Inflammatory macrophage treated with lipopolysaccharide for 4 hours (primary cell): Measurements from ENCODE around the gene PRDX6.
A peak's percentile ranks its signal among the peaks of the same experiment; 100 is the strongest.
"Not testable (repeated sequence)": the region's sequence is repeated elsewhere in the genome, so short reads cannot be mapped to it uniquely, and the experiment has no call there.

Experiments
- DNase-seq: peaks from one replicate; pipeline ENCODE4 v3.0.0-alpha.2; 2020

The PRDX6 gene

DNA sequence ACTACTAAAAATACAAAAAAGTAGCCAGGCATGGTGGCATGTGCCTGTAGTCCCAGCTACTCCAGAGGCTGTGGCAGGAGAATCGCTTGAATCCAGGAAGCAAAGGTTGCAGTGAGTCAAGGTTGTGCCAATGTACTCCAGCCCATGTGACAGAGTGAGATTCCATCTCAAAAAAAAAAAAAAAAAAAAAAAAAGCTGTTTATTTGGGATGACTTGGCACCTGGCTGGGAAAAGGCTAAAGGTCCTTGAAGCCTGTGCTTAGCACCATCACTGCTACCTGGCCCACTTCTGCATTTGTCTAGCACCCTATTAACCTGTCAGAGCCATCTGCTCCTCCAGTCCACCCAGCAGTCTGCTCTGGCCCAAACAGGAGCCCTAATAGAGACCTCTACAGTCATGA lies 25.0 kb downstream of the PRDX6 start:
- DNase-seq, result no peak

DNA sequence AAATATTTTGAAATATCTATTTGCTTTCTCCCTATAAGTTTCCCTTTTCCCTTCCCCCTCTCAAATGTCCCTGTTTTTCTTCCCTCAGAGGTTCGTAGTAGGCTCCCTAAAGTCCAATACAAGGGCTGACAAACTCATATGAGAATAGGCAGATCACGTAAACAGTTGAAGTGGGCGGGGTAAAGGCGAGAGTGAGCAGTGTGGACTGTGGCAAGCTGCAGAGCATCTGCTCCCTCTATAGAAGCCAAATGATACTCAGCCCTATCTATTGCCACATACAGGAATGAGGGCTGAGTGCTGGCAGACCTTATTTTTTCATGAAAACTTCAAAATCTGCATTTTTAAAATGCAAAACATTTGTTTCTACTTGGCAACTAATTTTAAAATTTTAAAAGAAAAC lies 26.3 kb downstream of the PRDX6 start:
- no peak for DNase-seq

DNA sequence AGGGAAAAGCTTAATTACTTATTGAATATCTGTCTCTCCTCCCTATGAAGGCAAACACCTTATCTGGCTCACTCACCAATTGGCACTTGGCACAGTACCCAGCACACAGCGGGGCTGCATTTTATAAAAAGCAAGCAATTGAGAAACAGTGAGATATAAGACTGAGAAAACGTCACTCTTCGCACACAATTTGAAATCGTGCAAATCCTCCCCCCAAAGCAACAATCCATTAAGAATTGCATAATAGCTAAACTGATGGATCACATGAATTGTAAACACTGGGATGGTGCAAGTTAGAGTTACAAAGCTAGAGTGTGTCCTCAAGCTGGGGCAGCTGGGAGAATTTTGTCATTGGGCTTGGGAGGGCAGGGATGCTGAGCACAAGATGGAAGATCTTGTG lies 27.1 kb downstream of the PRDX6 start:
- DNase-seq, result no peak

DNA sequence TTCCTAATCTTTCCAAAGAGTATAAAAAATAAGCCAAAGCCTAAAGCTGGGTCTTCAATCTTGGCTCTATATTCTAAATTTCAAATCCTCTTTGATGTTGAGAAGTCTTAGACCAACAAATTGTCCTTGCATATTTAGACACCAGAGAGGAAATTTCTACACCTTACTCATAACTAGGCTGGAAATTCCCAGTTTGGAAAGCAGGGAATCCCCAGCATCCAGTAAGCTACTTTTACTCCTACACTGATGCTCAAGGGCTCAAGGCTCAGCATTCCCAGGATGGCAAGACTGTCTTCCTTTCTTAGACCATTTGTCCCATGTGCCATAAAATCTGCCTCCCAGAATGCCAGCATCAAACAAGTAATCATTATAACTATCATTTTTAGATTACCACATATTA lies 28.3 kb downstream of the PRDX6 start:
- no peak for DNase-seq

DNA sequence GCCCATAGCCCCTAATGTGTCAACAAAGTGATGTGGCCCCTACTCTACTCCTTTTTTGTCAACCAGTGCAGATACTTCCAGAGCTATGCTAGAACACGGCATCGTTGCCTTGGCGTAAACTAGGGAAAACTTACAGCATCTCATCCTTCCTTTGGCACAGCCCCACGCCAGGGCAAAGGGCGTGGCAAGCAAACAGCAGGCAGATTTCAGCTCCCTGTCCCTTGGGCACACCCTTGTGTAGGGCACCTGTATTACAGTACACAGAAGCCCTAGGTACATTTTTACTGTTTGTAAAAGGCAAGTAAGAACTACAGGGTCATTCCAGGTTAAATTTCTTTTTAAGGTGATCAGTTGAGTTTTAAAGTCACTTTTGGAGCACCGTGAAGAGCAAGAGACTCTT lies 29.3 kb downstream of the PRDX6 start:
- no peak for DNase-seq

DNA sequence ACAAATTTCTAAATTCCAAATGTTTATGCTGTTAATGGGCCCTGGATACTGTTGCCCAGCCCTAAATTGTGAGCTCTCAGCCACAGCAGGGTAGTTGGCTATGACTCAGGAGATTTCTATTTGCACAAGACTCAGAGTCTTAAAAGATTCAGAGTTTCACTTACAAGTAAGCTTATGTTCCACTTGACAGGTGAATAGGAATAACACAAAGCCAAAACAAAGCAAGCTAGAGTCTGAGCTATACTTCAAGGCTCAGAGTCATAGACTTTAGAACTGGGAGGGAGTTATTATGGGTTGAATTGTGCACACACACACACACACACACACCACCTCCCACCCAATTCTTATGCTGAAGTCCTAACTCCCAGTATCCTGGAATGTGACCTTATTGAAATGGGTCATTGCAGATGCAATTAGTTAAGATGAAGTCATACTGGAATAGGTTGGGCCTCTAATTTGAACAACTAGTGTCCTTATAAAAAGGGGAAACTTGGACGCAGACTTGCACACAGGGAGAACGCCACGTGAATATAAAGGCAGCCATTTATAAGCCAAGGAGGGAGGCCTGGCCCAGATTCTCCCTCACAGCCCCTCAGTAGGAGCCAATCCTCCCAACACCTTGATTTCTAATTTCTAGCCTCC lies 30.2 kb downstream of the PRDX6 start:
- DNase-seq, result no peak

DNA sequence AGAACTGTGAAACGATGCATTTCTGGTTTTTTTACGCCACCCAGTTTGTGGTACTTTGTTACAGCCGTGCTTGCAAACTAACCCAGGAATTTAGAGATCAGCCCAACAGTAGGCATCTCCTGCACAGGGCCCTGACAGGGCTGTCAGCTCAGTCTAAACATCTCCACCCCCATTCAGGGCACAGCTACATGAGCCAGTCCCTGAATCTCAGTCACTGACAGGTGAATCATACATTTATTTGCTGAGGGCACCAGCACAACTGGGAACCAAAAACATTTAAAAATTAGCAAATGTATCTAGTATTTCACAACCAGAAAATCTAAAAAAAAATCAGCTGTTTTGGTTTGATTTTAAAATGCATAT lies 30.7 kb downstream of the PRDX6 start:
- no peak for DNase-seq

DNA sequence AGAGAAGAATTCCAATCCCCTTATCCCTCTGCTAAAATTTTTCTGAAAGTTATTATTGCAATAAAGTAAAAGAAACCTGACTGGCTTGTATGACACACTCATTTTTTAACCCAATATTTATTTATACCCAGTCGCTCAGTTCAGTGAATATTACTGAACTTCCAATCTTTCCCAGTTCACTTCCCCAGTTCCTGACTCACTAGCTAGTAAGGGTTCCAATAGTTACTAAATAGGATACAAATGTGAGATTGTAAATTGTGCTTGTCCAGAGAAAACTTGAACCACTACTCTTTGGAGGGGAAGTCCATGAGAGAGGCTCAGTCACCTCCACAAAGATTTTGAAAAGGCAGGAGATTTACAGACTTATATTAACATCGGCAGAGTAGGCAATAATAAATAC lies 31.4 kb downstream of the PRDX6 start:
- DNase-seq, result no peak

DNA sequence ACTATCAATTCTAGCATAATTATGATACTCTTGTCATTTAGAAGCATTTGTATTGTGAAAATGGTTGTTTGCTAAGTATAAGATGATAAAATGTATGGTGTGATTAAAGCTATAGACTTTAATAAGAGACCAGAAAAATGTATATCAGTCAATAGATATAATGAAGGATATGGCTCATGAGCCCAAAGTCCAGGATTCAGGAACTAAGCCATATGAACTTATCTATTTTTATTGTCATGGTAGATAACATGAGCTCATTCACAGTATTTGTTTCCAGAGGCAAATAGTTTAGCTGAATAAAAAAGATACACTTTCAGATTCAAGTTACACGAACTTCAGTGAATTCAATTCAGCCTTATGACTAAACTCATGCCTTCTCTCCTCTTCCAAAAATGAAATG lies 32.7 kb downstream of the PRDX6 start:
- no peak for DNase-seq

DNA sequence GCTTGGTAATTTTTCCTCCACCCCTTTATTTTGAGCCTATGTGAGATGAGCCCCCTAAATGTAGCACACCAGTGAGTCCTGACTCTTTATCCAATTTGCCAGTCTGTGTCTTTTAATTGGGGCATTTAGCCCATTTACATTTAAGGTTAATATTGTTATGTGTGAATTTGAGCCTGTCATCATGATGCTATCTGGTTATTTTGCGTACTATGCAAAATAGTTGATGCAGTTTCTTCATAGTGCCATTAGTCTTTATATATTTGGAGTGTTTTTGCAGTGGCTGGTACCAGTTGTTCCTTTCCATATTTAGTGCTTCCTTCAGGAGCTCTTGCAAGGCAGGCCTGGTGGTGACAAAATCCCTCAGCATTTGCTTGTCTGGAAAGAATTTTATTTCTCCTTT lies 37.4 kb downstream of the PRDX6 start:
- not testable (repeated sequence) for DNase-seq

DNA sequence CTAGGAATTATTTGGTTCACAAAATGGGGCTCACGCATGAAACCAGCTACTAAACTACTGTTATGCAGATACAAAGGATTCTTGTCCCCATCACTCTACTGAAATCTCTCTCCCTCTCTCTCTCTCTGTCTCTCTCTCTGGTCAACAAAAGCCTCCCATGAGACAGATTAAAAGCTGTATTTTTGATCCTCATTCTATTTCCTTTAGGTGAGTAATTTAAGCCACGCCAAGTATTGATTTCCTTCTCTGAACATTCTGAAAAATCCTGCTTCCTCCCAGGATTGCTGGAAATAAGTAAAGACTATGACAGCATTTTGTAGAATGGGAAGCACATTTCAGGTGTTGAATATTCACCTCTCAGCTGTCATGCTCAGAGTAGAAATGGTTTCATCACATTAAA lies 43.7 kb downstream of the PRDX6 start:
- no peak for DNase-seq

DNA sequence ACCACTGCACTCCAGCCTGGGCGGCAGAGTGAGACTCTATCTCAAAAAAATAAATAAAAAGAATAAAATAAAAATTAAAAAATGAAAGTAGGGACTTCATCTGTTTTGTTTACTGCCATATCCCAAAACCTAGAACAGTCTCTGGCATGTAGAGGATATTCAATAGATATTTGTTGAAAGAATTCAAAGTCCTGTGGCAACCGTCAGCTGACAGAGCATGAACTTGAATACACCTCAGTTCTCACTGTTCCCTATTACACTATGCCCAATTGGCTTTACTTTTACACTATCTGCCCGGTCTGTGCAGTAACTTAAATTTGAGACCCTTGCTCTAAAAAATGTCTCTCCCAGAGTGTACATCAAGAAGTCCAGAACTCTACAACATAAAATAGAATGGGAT lies 46.2 kb downstream of the PRDX6 start:
- no peak for DNase-seq

DNA sequence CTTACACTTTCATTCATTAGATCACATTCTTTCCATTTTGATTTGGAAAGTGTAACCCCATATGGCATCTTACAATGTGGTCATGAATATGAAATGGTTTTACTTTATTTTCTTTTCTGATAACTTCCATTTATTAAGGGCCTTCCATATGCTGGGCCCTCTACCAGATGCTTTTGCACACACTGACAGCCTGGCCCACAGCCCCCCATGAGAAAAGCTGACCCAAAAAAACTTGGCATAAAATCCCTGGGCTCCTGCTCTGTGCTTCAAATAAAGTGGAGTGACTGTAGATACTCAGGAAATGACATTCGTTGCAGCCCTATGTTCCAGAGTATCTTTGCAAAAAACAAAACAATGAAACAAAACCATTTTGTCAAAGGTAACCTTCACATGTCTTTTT lies 48.8 kb downstream of the PRDX6 start:
- no peak for DNase-seq

DNA sequence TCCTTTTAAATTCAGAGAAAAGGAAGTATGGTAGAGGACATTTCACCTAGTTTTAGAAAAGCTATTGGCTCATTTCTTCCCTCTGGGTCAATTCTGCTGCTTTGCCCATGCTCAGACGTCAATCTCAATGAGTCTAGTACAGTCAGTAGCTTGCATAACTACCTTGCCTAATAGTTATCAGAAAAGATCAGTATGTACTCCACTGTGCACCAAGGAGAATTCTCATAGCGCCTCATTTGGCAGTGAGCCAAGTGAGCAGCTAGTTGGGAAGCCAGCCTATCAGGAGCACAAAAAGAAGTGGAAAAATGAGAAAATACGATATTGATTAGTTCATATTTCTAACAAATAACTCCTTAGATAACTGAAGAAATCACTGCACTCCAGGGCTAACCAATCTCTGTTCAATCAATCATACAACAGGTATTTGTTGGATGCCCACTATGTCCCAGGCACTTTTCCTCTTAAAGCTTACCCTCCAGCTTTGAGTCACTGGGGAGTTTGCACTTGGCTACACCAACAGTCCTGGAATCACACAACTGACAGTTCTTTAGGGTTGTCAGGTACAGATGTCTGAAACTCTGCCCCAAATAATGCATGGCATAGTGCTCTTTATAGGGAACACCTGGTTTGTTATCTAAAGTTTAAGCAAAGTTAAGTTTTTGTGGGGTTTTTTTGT lies 50.2 kb downstream of the PRDX6 start:
- DNase-seq, result no peak

DNA sequence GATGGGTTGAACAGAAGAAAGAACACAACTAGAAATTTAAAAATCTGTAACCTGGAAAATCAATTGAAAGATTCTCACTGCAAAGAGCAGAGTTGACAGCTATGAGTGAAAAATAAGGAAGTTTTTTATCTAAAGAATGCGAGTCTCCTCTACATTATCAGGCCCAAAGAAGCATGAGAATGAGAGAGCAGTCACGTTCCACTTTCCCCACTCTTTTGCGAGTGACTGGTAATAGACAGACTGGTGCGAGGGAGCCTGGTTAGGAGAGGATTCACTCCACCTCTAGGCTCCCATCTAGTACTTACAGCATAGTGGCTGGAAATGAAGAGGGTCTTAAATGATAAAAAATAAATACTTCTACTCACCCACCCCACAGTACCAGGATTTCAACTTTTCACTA lies 52.0 kb downstream of the PRDX6 start:
- DNase-seq, result no peak

DNA sequence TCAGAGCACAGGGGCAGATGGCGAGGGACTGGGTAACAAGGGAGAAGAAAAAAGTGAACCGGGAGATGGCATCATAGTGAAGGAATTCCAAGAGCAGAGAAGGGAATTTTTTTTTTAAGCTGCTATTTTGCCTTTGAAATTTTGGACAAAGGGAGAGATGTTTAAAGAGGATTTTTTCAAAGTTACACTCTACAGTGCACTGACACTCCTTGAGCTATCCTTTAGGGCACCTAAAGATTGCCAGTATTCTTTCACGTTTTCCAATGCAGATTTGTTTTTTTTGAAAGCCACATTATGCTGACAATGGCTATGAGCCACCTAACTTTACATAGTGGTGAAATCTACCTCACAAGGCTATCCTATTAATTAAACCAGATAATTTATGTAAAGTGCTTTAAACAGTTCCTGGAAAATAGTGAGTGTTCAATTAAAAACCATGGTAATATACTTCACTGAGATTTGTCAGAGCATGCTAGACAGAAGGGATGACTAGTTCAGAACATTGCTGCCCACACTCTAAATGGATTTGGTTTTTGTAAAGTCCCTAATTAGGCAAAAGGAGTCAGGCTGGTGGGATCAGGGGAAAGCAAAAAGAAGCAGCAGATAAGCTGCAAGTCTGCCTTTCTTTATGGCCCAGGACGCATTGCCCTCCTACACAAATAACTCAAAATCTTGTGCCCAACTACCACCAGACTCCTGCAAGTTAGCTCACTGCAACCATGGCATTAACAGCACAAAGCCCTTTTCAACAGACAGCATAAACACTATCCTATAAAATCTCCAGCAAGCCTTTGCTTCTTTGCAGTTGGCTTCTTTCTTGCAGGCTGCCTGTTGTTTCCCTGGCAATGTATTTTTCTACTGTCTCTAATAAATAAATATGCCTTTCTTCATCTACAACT lies 53.9 kb downstream of the PRDX6 start:
- DNase-seq, result peak; percentile 5

DNA sequence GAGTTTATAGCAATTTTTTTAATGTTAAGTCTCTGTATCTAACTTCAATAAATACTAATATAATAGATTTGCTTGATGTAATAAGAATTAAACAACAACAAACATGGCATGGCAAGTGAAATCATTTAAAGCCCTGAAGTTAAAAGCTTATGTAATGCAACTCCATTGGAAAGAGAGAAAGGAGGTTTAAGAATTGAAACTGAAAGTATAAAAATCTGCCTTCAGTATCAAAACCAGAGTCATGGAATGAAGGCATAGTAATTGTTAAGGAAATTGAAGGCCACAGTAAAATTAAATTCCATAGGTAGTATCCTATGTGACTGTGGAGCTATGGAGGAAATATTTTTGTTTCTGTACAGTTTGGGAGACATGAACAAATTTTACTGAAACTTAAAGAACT lies 55.1 kb downstream of the PRDX6 start:
- DNase-seq, result peak; percentile 44

DNA sequence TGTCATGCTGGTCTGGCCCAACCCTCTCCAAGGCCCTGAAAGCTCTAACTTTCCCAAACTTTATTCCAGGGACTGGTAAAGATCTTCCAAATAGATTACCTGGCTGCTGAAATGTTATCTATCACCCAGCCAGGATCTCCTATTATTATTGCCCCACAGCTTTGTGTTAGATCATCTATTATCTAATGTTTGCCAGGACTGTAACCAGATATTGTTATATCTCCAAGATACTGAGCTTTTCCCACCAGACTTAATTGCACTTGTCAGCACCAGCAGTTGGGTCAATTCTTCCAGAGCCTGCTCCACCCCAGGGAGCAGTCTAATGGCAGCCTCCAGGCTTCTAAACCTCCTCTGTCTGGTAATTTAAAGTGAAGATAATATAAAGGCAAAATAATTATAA lies 59.1 kb downstream of the PRDX6 start:
- no peak for DNase-seq
